ENCODE results near the gene LBH.

Gene LBH

GRCh38 chr2:30231212-30231995, at the start of gene LBH:
LBH (plus strand) TSS chr2:30231534; CDS start chr2:30231739, 205 bp downstream.
- no peak for TF ChIP-seq CTCF (IDR thresholded peaks at IDR 0.05)
- Mint-ChIP-seq H3K4me3 (peak within 1 kb of the TSS; percentile 90), H3K27ac (peak within 1 kb of the TSS; percentile 92), H3K9me3 (no peaks in the 10 kb centered on the region), H3K36me3 (ENCODE audit: low read depth) (peaks cover 20% of the 10 kb centered on the region), H3K27me3 (ENCODE audit: low read depth, poor library complexity) (peaks cover 49% of the 10 kb centered on the region), H3K4me1 (peaks cover 56% of the 10 kb centered on the region)
- DNase-seq: peak; percentile 84

GRCh38 chr2:30184035-30184434, 47.3 kb upstream of the LBH start:
- no peaks in the 10 kb centered on the region for H3K36me3 Mint-ChIP-seq (ENCODE audit: low read depth)
- no peak for TF ChIP-seq CTCF (IDR thresholded peaks at IDR 0.05)

GRCh38 chr2:30185178-30185577, 46.2 kb upstream of the LBH start:
- H3K4me1 Mint-ChIP-seq: no peaks in the 10 kb centered on the region
- TF ChIP-seq CTCF (IDR thresholded peaks at IDR 0.05): no peak
- no peaks in the 10 kb centered on the region for H3K9me3 Mint-ChIP-seq

More at GRCh38 chr2:30184035-30184434, 47.3 kb upstream of the LBH start:
- Mint-ChIP-seq H3K9me3 (no peaks in the 10 kb centered on the region), H3K4me3 (no peak overlapping the region), H3K27me3 (ENCODE audit: low read depth, poor library complexity) (peaks cover 3% of the 10 kb centered on the region), H3K27ac (no peak overlapping the region), H3K4me1 (no peaks in the 10 kb centered on the region)
- DNase-seq: no peak

GRCh38 chr2:30188292-30188691, 43.0 kb upstream of the LBH start:
- no peak for TF ChIP-seq CTCF (IDR thresholded peaks at IDR 0.05)
- Mint-ChIP-seq H3K36me3 (ENCODE audit: low read depth) (no peaks in the 10 kb centered on the region), H3K9me3 (peaks cover 5% of the 10 kb centered on the region), H3K27me3 (ENCODE audit: low read depth, poor library complexity) (no peaks in the 10 kb centered on the region), H3K27ac (no peak overlapping the region), H3K4me3 (no peak overlapping the region), H3K4me1 (peaks cover 10% of the 10 kb centered on the region)
- DNase-seq: no peak

More at GRCh38 chr2:30185178-30185577, 46.2 kb upstream of the LBH start:
- no peak for DNase-seq
- Mint-ChIP-seq H3K36me3 (ENCODE audit: low read depth) (no peaks in the 10 kb centered on the region), H3K4me3 (no peak overlapping the region), H3K27me3 (ENCODE audit: low read depth, poor library complexity) (peaks cover 3% of the 10 kb centered on the region), H3K27ac (no peak overlapping the region)

- TF ChIP-seq CTCF (IDR thresholded peaks at IDR 0.05): no peak
- no peak for DNase-seq
- H3K9me3 Mint-ChIP-seq: peaks cover 5% of the 10 kb centered on the region
- H3K27me3 Mint-ChIP-seq (ENCODE audit: low read depth, poor library complexity): no peaks in the 10 kb centered on the region
- H3K36me3 Mint-ChIP-seq (ENCODE audit: low read depth): no peaks in the 10 kb centered on the region
- H3K27ac Mint-ChIP-seq: no peak overlapping the region
- no peak overlapping the region for H3K4me3 Mint-ChIP-seq
- peaks cover 20% of the 10 kb centered on the region for H3K4me1 Mint-ChIP-seq
These were observed 40.7 kb upstream of the LBH start for GRCh38 chr2:30190637-30191036.

- Mint-ChIP-seq H3K27ac (peak overlapping the region; percentile 84), H3K36me3 (ENCODE audit: low read depth) (no peaks in the 10 kb centered on the region), H3K9me3 (peaks cover 5% of the 10 kb centered on the region), H3K27me3 (ENCODE audit: low read depth, poor library complexity) (no peaks in the 10 kb centered on the region), H3K4me3 (no peak overlapping the region), H3K4me1 (peaks cover 20% of the 10 kb centered on the region)
- no peak for TF ChIP-seq CTCF (IDR thresholded peaks at IDR 0.05)
- no peak for DNase-seq
These were observed 40.2 kb upstream of the LBH start for GRCh38 chr2:30191107-30191506.

Data from nephron progenitor cell (in vitro differentiated cells).